K562 (cell line): ENCODE measurements around the gene PSRC1. TPM values are rescaled to one million over a fixed set of nuclear protein-coding genes. Genes with fewer than 3 reads are reported as not detected.

ENCODE experiments used
- BRCA1 ChIP-seq, 2 experiments: fragments of 450-650 bp in 1 of 2; sonication (generic) in 1 of 2; formaldehyde crosslinking in 1 of 2; IDR thresholded peaks; 2 replicates each; pipeline versions ENCODE4 v1.5.0 to v1.6.1; 2017 to 2020; ENCODE audit warnings: mild to moderate bottlenecking in 1 of 2, missing genetic modification reagents in 1 of 2
- CBFA2T2 ChIP-seq: fragments of 450-650 bp; conservative IDR thresholded peaks from 2 replicates; pipeline ENCODE4 v1.6.1; 2017; ENCODE audit warnings: mild to moderate bottlenecking
- CHD7 ChIP-seq: fragments of 200-600 bp; sonication (generic); IDR thresholded peaks from one replicate; pipeline ENCODE4 v1.6.1; 2012; ENCODE audit warnings: mild to moderate bottlenecking, low read depth, low read length, inconsistent platforms
- EP400 ChIP-seq: fragments of 450-650 bp; IDR thresholded peaks from 2 replicates; pipeline ENCODE4 v1.6.1; 2017; ENCODE audit warnings: antibody characterized with exemption, mild to moderate bottlenecking, moderate library complexity
- ILF3 ChIP-seq: fragments of 450-650 bp; IDR thresholded peaks from 2 replicates; pipeline ENCODE4 v1.6.1; 2018; ENCODE audit warnings: antibody characterized with exemption, mild to moderate bottlenecking, moderate library complexity, borderline replicate concordance
- PKNOX1 ChIP-seq: fragments of 450-650 bp; IDR thresholded peaks from 2 replicates; pipeline ENCODE4 v1.6.1; 2016
- RBM14 ChIP-seq: fragments of 200-400 bp; formaldehyde crosslinking; IDR thresholded peaks from 2 replicates; pipeline ENCODE4 v1.6.1; 2018; ENCODE audit warnings: low read depth, mild to moderate bottlenecking, low read length, moderate library complexity, borderline replicate concordance; ENCODE audit not compliant: insufficient read depth
- ZBTB5 ChIP-seq: fragments of 450-650 bp; IDR thresholded peaks from 2 replicates; pipeline ENCODE4 v1.6.1; 2017; ENCODE audit warnings: antibody characterized with exemption
- ZNF311 ChIP-seq: fragments of 250-450 bp; sonication (Bioruptor Pico); IDR thresholded peaks from 2 replicates; pipeline ENCODE4 v1.4.0; 2020; ENCODE audit warnings: mild to moderate bottlenecking, moderate library complexity
- ZNF695 ChIP-seq: fragments of 450-650 bp; formaldehyde crosslinking; IDR thresholded peaks from 2 replicates; pipeline ENCODE4 v1.4.0; 2020; ENCODE audit warnings: mild to moderate bottlenecking, moderate library complexity
- polyA plus RNA-seq, 8 experiments: library from polyadenylated mRNA; depleted of rRNA in 4 of 8; stranded (reverse) in 5 of 8; unstranded in 3 of 8; fragments of >200 nt; fragmentation: Nextera tagmentation in 2 of 8; fragmentation: Illumina TruSeq in 1 of 8; extraction: Ambion mirVana in 2 of 8; extraction: Trizol in 1 of 8; gene quantifications; 2 replicates each; pipeline versions ENCODE4 v1.2.1 to v1.2.3, GENCODE V29; 2011 to 2014; ENCODE audit warnings: inconsistent platforms in 1 of 8, missing spikeins in 1 of 8
- total RNA-seq, 7 experiments: library from RNA; depleted of rRNA in 6 of 7; stranded (reverse); fragments of >200 nt in 6 of 7; fragmentation: Illumina TruSeq in 2 of 7; extraction: Trizol in 2 of 7; gene quantifications; 2 replicates each; pipeline versions ENCODE4 v1.2.1 to v1.2.3, GENCODE V29; 2011 to 2021; ENCODE audit warnings: low replicate concordance in 1 of 7

PSRC1 gene
- total and polyA plus RNA-seq, 9 of the 15 experiments (the other 6 are each of a cell fraction or from before 2014, with no cell fraction given), result 6.5 to 65.2 (median 39.3) TPM

GRCh38 chr1:109298666-109299557 lies 16.0 kb upstream of the PSRC1 start (continued):
- TF ChIP-seq CHD7, result no peak
- TF ChIP-seq ZNF311 (CRISPR knock-in tag), result no peak
- TF ChIP-seq CBFA2T2, result 0 out of 2 replicates have a peak, but pooled peaks have one; percentile 7
- TF ChIP-seq PKNOX1, result 0 out of 2 replicates have a peak, but pooled peaks have one; percentile 28
- no peak for TF ChIP-seq BRCA1 (IDR thresholded peaks at IDR 0.05)
- no peak for TF ChIP-seq BRCA1 (CRISPR knock-in tag; IDR thresholded peaks at IDR 0.05)
- TF ChIP-seq ZBTB5, result no peak
- no peak for TF ChIP-seq ILF3
- TF ChIP-seq EP400, result peak; percentile 84
- no peak for TF ChIP-seq ZNF695
- no peak for TF ChIP-seq RBM14
